HG02623 (cell line): ENCODE measurements around the gene DNAJC2.

Experiments
- ATAC-seq: cut with Tn5 transposase; IDR thresholded peaks from one replicate; pipeline ENCODE4 v1.9.1; 2021; ENCODE audit warnings: moderate library complexity; ENCODE audit not compliant: unreplicated experiment

The DNAJC2 gene

GRCh38 chr7:103344453-103345149, at the start of gene DNAJC2:
DNAJC2 (minus strand) TSS chr7:103344767; CDS start chr7:103344622, 145 bp downstream.
- ATAC-seq = peak; percentile 78

- no peak for ATAC-seq
Observed at GRCh38 chr7:103391976-103392375, 47.4 kb upstream of the DNAJC2 start.

GRCh38 chr7:103391150-103391549, 46.6 kb upstream of the DNAJC2 start:
- no peak for ATAC-seq

- no peak for ATAC-seq
Observed at GRCh38 chr7:103389263-103389662, 44.7 kb upstream of the DNAJC2 start.

GRCh38 chr7:103388469-103389140, 44.0 kb upstream of the DNAJC2 start:
- no peak for ATAC-seq

GRCh38 chr7:103387242-103387641, 42.7 kb upstream of the DNAJC2 start:
- no peak for ATAC-seq

- ATAC-seq = no peak
Observed at GRCh38 chr7:103382032-103382402, 37.5 kb upstream of the DNAJC2 start.

- ATAC-seq = no peak
Observed at GRCh38 chr7:103381280-103382031, 36.9 kb upstream of the DNAJC2 start.

- no peak for ATAC-seq
Observed at GRCh38 chr7:103380395-103381191, 36.0 kb upstream of the DNAJC2 start.

- no peak for ATAC-seq
Observed at GRCh38 chr7:103379270-103379975, 34.9 kb upstream of the DNAJC2 start.

GRCh38 chr7:103373866-103374643, 29.5 kb upstream of the DNAJC2 start:
- ATAC-seq = no peak

- ATAC-seq = no peak
Observed at GRCh38 chr7:103369432-103369831, 24.9 kb upstream of the DNAJC2 start.

GRCh38 chr7:103349805-103350204, 5.2 kb upstream of the DNAJC2 start:
- ATAC-seq = no peak

- no peak for ATAC-seq
Observed at GRCh38 chr7:103348959-103349358, 4.4 kb upstream of the DNAJC2 start.

- ATAC-seq = no peak
Observed at GRCh38 chr7:103348452-103348851, 3.9 kb upstream of the DNAJC2 start.

- ATAC-seq = peak; percentile 57
Observed at GRCh38 chr7:103347507-103348267, 3.1 kb upstream of the DNAJC2 start, which contains the start of gene PSMC2. PSMC2 (plus strand) TSS chr7:103347643; CDS start chr7:103347712, 69 bp downstream.

GRCh38 chr7:103346396-103346795, 1.8 kb upstream of the DNAJC2 start:
- ATAC-seq = no peak

- peak; percentile 9 for ATAC-seq
Observed at GRCh38 chr7:103343758-103344452, 662 bp downstream of the DNAJC2 start.
